HepG2 (cell line): ENCODE results near the gene MAP3K2. TPM values are rescaled to one million over a fixed set of nuclear protein-coding genes. Genes with fewer than 3 reads are reported as not detected.

Experiments
- AHR ChIP-seq: IDR thresholded peaks from 2 replicates; pipeline ENCODE4 v1.6.1; 2018; ENCODE audit warnings: missing genetic modification reagents, missing compliant biosample characterization
- ARNT ChIP-seq: fragments of 450-650 bp; IDR thresholded peaks from 2 replicates; pipeline ENCODE4 v1.6.1; 2017
- HES4 ChIP-seq: sonication (generic); formaldehyde crosslinking; IDR thresholded peaks from 2 replicates; pipeline ENCODE4 v1.9.0; 2021; ENCODE audit warnings: mild to moderate bottlenecking, missing genetic modification reagents, borderline replicate concordance
- HNF4A ChIP-seq: sonication (generic); formaldehyde crosslinking; IDR thresholded peaks from 2 replicates; pipeline ENCODE4 v1.4.0; 2020; ENCODE audit warnings: missing genetic modification reagents
- JDP2 ChIP-seq: sonication (generic); formaldehyde crosslinking; IDR thresholded peaks from 2 replicates; pipeline ENCODE4 v1.8.1; 2022; ENCODE audit warnings: missing genetic modification reagents, borderline replicate concordance
- NFKB2 ChIP-seq: sonication (generic); formaldehyde crosslinking; IDR thresholded peaks from 2 replicates; pipeline ENCODE4 v1.4.0; 2020; ENCODE audit warnings: missing genetic modification reagents, borderline replicate concordance
- NFYB ChIP-seq: sonication (generic); formaldehyde crosslinking; IDR thresholded peaks from 2 replicates; pipeline ENCODE4 v1.4.0; 2020; ENCODE audit warnings: missing genetic modification reagents
- RBFOX2 ChIP-seq: fragments of 200-400 bp; formaldehyde crosslinking; IDR thresholded peaks from 2 replicates; pipeline ENCODE4 v1.6.1; 2017; ENCODE audit warnings: low read depth, mild to moderate bottlenecking, low read length
- SOX13 ChIP-seq, 3 experiments: fragments of 450-650 bp in 1 of 3; sonication (generic) in 1 of 3; formaldehyde crosslinking in 1 of 3; IDR thresholded peaks in 2 of 3; conservative IDR thresholded peaks in 1 of 3; 2 replicates each; pipeline versions ENCODE4 v1.5.0 to v1.6.1; 2016 to 2020; ENCODE audit warnings: antibody characterized with exemption in 1 of 3, mild to moderate bottlenecking in 1 of 3, missing compliant biosample characterization in 1 of 3, missing genetic modification reagents in 1 of 3, moderate library complexity in 1 of 3
- SP5 ChIP-seq: IDR thresholded peaks from 2 replicates; pipeline ENCODE4 v1.6.1; 2016; ENCODE audit warnings: low read depth, borderline replicate concordance
- U2AF2 ChIP-seq: fragments of 200-400 bp; formaldehyde crosslinking; IDR thresholded peaks from 2 replicates; pipeline ENCODE4 v1.6.1; 2017; ENCODE audit warnings: low read depth, mild to moderate bottlenecking, low read length
- XRCC5 ChIP-seq: fragments of 200-400 bp; formaldehyde crosslinking; optimal IDR thresholded peaks from 2 replicates; pipeline ENCODE3; 2017; ENCODE audit warnings: mild to moderate bottlenecking, low read length
- ZBTB33 ChIP-seq: sonication (generic); formaldehyde crosslinking; IDR thresholded peaks from 2 replicates; pipeline ENCODE4 v1.4.0; 2020; ENCODE audit warnings: missing genetic modification reagents
- ZFP41 ChIP-seq: sonication (generic); formaldehyde crosslinking; IDR thresholded peaks from 2 replicates; pipeline ENCODE4 v1.4.0; 2020; ENCODE audit warnings: mild to moderate bottlenecking, missing genetic modification reagents, borderline replicate concordance
- ZHX1 ChIP-seq: sonication (generic); formaldehyde crosslinking; IDR thresholded peaks from 2 replicates; pipeline ENCODE4 v1.8.1; 2022; ENCODE audit warnings: low read depth, mild to moderate bottlenecking, missing genetic modification reagents
- ZNF543 ChIP-seq: sonication (generic); formaldehyde crosslinking; IDR thresholded peaks from 2 replicates; pipeline ENCODE4 v1.4.0; 2020; ENCODE audit warnings: mild to moderate bottlenecking, missing genetic modification reagents
- ZNF878 ChIP-seq: sonication (generic); formaldehyde crosslinking; IDR thresholded peaks from 2 replicates; pipeline ENCODE4 v1.8.1; 2023; ENCODE audit warnings: mild to moderate bottlenecking, missing genetic modification reagents, moderate library complexity
- polyA plus RNA-seq, 8 experiments: library from polyadenylated mRNA; depleted of rRNA in 3 of 8; stranded (reverse) in 7 of 8; unstranded in 1 of 8; fragments of >200 nt; fragmentation: Illumina TruSeq in 4 of 8; extraction: Trizol in 4 of 8; gene quantifications; 2 replicates each; pipeline versions ENCODE4 v1.2.1 to v1.2.3, GENCODE V29; 2011 to 2016; ENCODE audit warnings: low read depth in 4 of 8, missing spikeins in 1 of 8, mixed read lengths in 1 of 8; ENCODE audit not compliant: insufficient read depth in 1 of 8
- total RNA-seq, 5 experiments: library from RNA; depleted of rRNA; stranded (reverse); fragments of >200 nt; fragmentation: Illumina TruSeq; extraction: Trizol; gene quantifications; 2 replicates each; pipeline ENCODE4 v1.2.3, GENCODE V29; 2016; ENCODE audit warnings: low read depth in 1 of 5
- TF ChIP-seq, protein P1 (sequence below): IDR thresholded peaks from 2 replicates; pipeline ENCODE4 v1.6.1; 2016; ENCODE audit warnings: missing compliant biosample characterization, missing genetic modification reagents, borderline replicate concordance
- TF ChIP-seq, protein P2 (sequence below): sonication (generic); formaldehyde crosslinking; IDR thresholded peaks from 2 replicates; pipeline ENCODE4 v1.4.0; 2020; ENCODE audit warnings: missing genetic modification reagents
- TF ChIP-seq, protein P3 (sequence below): sonication (generic); formaldehyde crosslinking; IDR thresholded peaks from 2 replicates; pipeline ENCODE4 v1.5.0; 2020; ENCODE audit warnings: missing genetic modification reagents

Gene MAP3K2
- total and polyA plus RNA-seq, 2 of the 13 experiments (the other 11 are each of a cell fraction or from before 2014, with no cell fraction given), result 12.2 to 37.2 TPM

- TF ChIP-seq ZFP41 (CRISPR knock-in tag) (peak; percentile 39; the same call in 1 of the 2 replicates), AHR (CRISPR knock-in tag) (0 out of 2 replicates have a peak, but pooled peaks have one; percentile 38), HNF4A (peak; percentile 62), SOX13 (IDR thresholded peaks at IDR 0.05) (no peak), SOX13 (CRISPR knock-in tag; conservative IDR thresholded peaks at IDR 0.05 in 1 of 2, IDR thresholded peaks at IDR 0.05 in 1 of 2) (no peak), ZNF878 (0 out of 2 replicates have a peak, but pooled peaks have one; percentile 26), ZHX1 (CRISPR knock-in tag) (0 out of 2 replicates have a peak, but pooled peaks have one; percentile 6), ZBTB33 (CRISPR knock-in tag) (peak; percentile 98), U2AF2 (no peak), XRCC5 (no peak), HES4 (CRISPR knock-in tag) (peak; percentile 57), ZNF543 (CRISPR knock-in tag) (no peak), NFKB2 (CRISPR knock-in tag) (peak; percentile 74; the same call in 1 of the 2 replicates), ARNT (no peak), JDP2 (no peak), NFYB (CRISPR knock-in tag) (peak; percentile 58), RBFOX2 (peak; percentile 66; the same call in 1 of the 2 replicates), SP5 (CRISPR knock-in tag) (peak; percentile 16; the same call in 1 of the 2 replicates)
- TF ChIP-seq, protein P1, sequence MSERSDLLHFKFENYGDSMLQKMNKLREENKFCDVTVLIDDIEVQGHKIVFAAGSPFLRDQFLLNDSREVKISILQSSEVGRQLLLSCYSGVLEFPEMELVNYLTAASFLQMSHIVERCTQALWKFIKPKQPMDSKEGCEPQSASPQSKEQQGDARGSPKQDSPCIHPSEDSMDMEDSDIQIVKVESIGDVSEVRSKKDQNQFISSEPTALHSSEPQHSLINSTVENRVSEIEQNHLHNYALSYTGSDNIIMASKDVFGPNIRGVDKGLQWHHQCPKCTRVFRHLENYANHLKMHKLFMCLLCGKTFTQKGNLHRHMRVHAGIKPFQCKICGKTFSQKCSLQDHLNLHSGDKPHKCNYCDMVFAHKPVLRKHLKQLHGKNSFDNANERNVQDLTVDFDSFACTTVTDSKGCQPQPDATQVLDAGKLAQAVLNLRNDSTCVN, result peak; percentile 20; the same call in 1 of the 2 replicates
- TF ChIP-seq, protein P2, sequence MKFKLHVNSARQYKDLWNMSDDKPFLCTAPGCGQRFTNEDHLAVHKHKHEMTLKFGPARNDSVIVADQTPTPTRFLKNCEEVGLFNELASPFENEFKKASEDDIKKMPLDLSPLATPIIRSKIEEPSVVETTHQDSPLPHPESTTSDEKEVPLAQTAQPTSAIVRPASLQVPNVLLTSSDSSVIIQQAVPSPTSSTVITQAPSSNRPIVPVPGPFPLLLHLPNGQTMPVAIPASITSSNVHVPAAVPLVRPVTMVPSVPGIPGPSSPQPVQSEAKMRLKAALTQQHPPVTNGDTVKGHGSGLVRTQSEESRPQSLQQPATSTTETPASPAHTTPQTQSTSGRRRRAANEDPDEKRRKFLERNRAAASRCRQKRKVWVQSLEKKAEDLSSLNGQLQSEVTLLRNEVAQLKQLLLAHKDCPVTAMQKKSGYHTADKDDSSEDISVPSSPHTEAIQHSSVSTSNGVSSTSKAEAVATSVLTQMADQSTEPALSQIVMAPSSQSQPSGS, result 0 out of 2 replicates have a peak, but pooled peaks have one; percentile 19
- TF ChIP-seq, protein P3, sequence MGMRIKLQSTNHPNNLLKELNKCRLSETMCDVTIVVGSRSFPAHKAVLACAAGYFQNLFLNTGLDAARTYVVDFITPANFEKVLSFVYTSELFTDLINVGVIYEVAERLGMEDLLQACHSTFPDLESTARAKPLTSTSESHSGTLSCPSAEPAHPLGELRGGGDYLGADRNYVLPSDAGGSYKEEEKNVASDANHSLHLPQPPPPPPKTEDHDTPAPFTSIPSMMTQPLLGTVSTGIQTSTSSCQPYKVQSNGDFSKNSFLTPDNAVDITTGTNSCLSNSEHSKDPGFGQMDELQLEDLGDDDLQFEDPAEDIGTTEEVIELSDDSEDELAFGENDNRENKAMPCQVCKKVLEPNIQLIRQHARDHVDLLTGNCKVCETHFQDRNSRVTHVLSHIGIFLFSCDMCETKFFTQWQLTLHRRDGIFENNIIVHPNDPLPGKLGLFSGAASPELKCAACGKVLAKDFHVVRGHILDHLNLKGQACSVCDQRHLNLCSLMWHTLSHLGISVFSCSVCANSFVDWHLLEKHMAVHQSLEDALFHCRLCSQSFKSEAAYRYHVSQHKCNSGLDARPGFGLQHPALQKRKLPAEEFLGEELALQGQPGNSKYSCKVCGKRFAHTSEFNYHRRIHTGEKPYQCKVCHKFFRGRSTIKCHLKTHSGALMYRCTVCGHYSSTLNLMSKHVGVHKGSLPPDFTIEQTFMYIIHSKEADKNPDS (CRISPR knock-in tag), result no peak
Observed at GRCh38 chr2:127419448-127420038, 31.8 kb upstream of the MAP3K2 start (continued).
